Activated T-cell treated with anti-CD3 and anti-CD28 coated beads for 1 hour (primary cell): Measurements from ENCODE around the gene PPRC1.
A peak's percentile ranks its signal among the peaks of the same experiment; 100 is the strongest.

Experiments used
- DNase-seq: peaks from one replicate; pipeline ENCODE4 v3.0.0-alpha.2; 2020; ENCODE audit warnings: low read depth

PPRC1 gene, protein sequence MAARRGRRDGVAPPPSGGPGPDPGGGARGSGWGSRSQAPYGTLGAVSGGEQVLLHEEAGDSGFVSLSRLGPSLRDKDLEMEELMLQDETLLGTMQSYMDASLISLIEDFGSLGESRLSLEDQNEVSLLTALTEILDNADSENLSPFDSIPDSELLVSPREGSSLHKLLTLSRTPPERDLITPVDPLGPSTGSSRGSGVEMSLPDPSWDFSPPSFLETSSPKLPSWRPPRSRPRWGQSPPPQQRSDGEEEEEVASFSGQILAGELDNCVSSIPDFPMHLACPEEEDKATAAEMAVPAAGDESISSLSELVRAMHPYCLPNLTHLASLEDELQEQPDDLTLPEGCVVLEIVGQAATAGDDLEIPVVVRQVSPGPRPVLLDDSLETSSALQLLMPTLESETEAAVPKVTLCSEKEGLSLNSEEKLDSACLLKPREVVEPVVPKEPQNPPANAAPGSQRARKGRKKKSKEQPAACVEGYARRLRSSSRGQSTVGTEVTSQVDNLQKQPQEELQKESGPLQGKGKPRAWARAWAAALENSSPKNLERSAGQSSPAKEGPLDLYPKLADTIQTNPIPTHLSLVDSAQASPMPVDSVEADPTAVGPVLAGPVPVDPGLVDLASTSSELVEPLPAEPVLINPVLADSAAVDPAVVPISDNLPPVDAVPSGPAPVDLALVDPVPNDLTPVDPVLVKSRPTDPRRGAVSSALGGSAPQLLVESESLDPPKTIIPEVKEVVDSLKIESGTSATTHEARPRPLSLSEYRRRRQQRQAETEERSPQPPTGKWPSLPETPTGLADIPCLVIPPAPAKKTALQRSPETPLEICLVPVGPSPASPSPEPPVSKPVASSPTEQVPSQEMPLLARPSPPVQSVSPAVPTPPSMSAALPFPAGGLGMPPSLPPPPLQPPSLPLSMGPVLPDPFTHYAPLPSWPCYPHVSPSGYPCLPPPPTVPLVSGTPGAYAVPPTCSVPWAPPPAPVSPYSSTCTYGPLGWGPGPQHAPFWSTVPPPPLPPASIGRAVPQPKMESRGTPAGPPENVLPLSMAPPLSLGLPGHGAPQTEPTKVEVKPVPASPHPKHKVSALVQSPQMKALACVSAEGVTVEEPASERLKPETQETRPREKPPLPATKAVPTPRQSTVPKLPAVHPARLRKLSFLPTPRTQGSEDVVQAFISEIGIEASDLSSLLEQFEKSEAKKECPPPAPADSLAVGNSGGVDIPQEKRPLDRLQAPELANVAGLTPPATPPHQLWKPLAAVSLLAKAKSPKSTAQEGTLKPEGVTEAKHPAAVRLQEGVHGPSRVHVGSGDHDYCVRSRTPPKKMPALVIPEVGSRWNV (N-terminal part only)

DNA sequence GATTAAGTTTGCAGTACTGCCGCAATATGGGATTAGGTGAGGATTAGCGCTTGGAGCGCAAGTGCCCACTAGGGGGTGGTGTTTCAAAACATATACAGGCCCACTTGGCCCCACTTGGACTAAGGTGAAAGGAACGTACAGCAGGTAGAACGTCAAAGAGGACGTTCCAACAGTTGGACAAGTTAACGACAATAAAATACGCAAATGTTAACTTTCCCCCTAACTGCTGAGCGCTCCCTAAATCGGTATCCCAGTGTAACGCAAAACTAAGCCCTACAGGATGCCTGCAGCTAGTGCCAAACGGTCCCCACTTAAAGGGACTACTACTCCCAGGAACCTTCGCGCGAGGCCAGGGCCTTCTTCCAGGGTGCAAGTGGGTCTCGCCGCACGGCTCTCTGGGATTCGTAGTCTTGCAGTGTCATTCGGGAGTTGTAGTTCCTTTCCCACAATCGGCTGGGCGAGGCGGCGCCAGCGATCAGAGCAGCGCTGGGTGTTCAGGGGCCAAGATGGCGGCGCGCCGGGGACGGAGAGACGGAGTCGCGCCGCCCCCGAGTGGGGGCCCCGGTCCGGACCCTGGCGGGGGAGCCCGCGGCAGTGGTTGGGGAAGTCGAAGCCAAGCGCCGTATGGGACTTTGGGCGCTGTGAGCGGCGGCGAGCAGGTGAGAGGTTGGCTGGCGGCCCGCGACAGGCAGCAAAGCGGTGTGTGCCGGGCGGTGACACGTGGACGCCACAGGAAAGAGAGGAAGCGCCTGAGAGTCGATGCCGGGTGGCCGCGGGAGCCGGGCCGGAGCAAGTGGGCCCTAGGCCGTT is at the start of gene PPRC1:
TSS of gene PPRC1 (plus strand) at position 478 of the 810 bp plus-strand sequence. CDS start at position 507, 29 bp downstream.
- DNase-seq: peak; percentile 95

DNA sequence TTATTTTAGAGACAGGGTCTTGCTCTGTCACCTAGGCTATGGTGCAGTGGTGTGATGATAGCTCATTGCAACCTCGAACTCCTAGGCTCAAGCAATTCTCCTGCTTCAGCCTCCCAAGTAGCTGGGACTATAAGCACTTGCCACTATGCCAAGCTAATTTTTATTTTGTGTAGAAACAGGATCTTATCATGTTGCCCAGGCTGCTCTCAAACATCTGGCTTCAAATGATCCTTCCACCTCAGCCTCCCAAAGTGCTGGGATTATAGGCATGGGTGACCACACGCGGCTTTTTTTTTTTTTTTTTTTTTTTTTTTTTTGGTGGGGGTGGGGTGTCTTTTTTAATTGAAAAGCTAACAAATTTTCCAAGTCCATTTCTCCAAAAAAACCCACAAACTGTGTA is 49.3 kb upstream of the PPRC1 start:
- DNase-seq: no peak

DNA sequence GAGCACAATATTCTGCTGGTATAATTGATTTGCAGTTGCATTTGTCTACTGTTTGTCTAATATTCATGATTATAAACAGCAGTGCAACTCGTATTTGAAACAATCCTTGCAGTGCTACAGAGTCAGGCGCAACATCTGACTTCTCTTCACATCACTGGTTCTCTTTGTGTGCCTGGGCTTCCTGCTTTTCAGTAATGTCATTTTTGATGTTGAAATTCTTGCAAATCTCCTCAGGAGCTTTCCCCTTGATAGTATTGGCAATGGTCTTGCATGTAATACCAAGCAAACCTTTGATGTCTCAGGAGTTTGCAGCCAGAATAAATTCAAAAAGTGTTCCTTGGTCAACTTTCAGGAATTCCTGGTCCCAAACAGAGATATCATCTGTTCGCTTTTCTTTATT is 47.5 kb upstream of the PPRC1 start:
- no peak for DNase-seq

DNA sequence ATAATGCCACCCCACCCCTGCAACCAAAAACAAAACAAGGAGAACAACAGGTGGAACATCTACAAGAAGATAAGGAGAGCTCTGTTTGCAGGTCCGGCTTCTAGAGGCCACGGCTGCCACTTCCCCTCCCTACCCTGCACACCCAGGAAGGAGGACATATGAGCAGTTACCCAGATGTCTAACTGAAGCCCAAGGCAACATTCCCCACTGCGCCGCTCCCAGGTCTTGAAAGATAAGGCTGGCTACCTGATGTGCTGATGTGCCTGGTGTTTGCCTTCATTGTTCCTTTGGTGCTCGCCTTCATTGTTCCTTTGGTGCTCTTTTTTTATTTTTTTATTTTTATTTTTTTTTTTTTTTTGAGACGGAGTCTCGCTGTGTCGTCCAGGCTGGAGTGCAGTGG is 46.6 kb upstream of the PPRC1 start:
- DNase-seq: no peak

DNA sequence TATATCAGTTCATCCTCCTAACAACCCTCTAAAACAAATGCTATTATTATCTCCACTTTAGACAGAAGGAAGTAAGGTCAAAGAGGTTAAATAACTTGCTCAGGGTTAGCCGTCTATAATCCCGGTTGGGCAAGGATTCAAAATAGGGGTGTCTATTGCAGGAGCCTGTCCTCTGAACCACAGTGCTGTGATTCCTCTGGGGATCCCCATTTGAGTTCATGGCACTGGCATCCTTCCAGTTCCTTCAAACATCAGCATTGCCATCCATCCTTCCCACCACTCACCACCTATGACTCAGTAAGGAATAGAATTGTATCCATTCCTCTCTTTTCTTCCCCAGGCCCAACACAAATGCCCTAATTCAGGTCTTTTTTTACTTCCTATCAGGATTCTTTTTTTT is 42.1 kb upstream of the PPRC1 start:
- no peak for DNase-seq

DNA sequence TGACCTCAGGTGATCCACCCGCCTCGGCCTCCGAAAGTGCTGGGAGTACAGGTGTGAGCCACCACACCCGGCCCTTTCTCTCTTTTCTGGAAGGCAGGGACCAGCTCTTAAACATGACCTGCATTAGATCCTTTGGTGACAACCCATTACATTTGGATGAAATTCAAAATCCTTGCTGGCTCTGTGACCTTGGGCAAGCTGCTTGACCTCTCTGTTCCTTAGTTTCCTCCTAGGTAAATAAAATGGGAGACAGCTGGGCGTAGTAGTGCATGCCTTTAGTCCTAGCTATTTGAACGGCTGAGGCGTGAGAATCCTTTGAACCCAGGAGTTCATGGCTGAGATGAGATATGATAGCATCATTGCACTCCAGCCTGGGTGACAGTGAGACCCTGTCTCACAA is 36.4 kb upstream of the PPRC1 start:
- no peak for DNase-seq

DNA sequence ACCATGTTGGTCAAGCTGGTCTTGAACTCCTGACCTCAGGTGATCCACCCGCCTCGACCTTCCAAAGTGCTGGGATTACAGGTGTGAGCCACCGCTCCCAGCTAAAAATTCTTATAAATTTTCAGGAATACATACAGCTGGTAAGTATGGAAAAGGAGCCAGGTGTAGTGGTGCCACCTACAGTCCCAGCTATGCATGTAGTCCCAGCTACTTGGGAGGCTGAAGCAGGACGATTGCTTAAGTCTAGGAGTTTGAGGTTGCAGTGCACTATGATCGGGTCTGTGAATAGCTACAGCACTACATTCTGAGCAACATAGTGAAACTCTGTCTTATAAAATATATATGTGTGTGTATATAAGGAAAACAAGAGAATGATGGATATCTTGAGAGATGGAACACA is 31.7 kb upstream of the PPRC1 start:
- DNase-seq: no peak

DNA sequence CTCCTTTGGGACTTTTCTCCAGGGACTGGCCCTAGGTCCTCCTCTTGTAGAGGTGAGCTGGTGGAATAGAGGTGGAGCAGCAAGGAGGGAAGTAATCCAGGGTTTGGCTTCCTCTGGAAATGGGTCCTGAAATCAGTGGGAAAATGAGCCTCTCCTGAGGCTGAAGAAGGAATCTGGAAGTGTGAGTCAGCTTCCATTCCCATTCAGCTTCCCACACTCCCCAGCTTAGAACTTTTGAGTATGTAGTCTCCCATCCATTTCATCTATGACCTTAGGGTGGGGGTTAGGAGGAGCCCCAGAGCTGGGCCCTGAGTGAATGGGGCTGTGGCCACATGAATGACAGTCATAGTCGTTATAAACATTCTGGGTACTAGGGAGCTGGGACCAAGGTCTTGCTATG is 30.4 kb upstream of the PPRC1 start:
- no peak for DNase-seq

DNA sequence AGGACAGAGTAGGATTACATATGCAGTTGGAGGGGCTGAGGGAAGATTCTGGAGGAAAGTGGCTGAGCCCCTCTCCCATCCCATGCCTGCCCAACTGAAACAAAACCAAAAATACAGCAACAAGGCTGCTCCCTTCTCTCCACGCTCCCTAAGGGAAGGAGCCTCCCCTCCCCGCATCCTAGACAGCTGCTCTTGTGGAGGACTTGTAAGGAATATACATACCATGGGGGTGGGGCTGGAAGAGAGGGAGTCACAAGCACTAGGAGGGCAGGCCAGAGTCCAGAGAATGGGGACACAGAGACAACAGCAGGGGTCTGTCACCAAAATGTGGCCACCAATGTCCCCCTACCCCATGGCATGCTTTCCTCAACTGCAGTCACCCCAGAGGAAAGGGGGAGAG is 25.8 kb upstream of the PPRC1 start:
- DNase-seq: no peak

DNA sequence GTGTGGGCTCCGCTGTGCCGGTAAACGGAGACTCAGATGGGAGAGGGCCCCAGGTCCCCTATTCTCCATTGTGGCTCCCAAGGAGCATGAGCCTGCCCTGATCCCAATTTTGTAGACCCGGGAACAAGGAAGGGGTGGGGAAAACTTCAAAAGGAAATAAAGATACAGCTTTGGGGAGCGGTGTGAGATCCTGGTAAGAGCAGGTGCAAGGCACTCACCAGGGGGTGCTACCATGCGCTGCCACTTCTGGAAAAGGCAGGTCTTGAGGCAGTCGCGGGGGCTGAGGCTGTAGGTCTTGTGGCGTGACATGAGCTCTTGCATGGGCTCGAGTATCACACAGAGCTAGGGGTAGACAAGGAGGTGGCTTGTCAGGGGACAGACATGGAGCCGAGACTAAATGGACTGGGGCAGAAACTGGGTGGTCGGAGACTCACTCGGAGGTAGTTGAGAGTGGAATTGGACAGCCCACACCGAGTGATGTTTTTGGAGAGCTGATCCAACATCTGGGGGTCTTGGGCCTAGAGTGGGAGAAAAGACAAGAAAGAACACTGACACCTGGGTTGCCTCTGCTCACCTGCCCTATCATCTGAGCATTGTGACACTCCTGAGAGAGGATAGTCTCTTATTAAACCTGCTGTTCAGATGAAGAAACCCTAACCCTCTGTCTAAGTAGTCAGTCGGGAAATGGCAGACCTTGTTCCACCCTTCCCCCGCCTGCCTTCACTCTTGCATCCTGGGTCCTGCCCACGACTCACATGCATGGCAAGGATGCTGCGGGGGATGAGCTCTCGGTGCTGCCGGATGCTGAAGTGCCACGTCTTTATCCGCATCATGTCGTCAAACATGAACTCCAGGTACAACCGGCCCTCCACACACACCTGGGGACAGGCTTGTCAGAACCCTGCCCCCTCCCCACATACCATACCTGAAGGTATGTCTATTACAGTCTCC is 23.4 kb upstream of the PPRC1 start:
- no peak for DNase-seq

DNA sequence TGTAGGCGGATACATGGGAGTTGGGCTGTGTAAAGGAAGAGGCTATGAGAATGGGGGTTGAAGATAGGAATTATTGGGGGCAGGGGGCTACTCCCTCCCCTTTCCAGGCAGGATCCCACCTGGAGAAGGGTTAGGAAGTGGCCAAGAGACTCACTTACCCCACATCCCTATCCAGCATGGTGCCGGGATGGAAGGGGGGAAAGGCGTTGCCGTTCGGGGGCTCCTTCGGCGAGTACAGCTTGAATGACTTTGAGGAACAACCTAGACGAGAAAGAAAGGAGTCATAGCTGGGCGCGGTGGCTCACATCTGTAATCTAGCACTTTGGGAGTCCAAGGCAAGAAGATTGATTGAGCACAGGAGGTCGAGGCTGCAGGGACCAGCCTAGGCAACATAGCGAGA is 21.6 kb upstream of the PPRC1 start:
- no peak for DNase-seq

DNA sequence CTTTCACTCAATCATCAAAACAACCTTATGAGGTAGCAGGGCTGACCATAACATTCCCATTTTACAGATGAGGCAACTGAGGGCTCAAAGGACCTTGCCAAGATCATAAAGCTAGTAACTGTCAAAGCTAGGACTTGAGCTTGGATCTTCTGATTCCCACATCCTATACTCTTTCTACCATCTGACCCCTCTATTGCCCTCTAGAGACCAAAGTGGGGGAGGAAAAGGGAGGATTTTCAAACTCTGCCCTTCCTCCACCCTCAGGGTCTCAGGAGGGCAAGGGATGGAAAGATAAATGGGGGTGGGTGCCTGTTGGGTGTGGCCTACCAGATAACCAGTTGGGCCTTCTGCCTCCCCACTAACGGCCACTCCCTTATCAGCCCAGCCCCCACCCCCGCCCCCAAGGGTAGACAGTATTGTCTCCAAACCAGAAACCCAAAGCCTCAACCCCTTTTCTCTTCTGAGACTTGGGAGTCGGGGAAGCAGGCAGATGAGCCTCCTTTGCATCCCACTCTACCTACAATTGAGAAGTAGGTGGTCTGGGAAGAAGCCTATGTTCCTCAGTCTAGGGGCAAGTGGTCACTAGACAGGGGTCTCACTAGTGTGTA is 20.5 kb upstream of the PPRC1 start:
- no peak for DNase-seq

DNA sequence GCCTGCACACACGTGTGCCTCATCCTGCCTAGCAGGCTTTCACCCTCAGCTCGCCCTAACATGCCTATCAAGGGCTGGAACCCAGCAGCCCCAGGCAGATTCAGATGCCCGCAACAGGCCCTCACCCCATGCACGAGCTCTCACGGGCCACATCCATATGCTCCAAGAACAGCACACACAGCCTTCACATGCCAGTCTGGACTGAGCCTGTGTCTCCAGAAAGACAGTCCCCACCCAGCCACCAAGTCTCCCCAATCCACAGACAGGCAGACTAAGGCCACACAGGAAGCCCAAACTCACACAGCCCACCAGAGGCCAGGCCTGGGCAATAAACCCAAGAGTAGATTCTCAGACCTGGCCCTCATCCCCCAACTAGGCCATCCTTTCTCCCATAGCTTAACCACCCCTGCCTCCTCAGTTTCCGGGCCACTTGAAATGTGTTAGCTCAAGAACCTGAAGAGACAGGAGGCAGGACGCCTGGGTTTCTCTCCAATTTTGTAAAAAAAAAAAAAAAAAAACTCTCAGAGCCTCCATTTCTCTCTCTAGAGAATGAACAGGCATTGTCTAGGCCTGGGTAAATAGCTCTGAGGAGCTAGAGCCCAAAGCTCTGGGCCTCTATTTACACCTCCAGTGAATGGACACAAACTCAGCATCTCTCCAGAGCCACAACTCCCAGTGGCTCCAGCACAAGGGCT is 19.4 kb upstream of the PPRC1 start:
- DNase-seq: no peak

DNA sequence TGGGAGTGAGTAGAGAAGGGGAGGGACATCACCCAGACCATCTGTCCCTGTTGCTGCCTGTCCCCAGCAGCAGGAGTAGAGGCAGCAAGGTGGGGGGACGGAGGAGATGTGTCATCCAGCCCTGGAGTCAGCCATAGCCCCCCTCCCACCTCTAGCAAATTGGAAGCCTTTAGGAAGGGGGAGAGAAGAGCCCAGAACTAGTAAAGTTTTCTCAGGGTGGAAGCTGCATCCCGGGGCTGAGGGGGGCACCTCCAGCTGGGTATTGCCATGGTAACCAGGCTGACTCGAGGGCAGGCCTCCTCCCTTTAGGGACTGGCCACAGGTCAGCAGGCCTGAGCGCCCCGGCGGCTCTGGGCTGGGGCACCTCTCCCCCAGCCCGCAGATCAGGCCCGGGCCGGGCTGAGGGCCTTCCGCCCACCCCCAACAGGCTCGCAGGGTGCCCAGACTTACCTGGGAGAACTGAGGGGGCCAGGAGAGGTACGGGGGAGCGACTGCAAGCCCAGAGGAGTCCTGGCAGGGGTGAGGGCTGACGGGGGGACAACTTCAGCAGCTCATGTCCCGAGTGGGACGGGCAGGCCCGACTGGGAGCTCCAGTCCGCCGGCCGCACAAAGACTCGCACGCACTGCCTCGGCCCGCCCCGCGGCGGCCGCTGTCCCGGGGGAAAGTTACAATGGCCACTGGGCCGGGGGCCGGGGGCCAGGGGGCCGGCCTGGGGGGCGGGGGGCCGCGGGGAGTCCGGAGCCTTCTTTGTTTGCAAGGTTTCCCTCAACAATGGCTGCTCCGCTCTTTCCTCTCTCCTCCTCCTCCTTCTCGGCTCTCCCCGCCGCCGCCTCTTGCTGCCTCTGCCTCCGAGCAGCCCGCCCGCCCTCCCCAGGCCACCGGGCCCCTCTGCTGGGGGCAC is 18.6 kb upstream of the PPRC1 start:
- no peak for DNase-seq

DNA sequence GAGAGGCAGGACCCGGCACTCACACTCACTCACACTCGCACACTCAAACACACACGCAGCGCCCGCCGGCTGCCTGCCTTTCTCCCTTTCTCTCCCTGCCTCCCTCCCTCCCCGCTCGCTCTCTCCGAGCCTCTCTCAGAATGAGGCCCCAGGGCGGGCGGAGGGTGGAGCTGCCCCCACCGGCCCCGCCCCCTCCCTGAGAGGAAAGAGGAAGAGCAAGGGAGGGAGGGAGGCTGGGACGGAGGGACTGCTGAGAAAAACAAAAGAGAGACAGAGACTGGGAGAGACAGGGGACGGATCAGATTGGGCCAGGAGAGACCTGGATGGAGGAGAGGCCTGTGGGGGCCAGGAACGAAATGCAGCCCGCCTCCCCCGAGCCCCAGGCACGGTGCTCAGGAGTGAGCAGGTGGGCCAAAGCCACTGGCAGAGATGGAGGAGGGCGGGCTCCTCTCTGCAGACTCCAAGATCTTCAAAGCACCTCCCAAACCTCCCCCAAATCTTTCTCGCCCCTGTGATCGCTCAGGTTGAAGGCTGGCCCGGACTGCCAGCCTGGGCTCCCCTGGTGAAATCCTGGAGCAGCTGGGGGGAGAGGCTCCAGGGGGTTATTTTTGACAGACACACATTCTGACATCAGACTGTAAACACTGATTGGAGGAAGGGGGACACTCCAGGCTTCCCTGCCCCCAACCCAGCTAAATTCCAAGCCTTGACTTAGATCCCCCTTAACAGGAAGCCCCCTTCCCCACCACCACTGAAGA is 17.8 kb upstream of the PPRC1 start:
- peak; percentile 82 for DNase-seq

DNA sequence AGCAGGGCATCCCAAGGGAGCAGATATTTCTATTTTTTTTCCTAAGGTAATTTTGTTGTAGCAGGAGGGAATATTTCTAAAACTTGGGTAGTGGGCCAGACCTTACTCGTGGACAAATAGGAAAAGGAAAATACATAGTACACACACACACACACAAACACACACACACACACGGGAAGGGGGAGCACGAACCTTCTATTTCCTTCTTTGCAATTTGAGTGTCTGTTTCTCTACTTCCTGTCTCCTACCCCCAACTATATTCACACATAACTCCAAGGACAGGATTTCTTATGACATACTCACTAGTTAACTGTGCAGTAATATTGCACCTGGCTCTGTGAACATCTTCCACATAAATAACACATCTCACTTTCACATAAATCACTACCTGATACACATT is 17.1 kb upstream of the PPRC1 start:
- DNase-seq: no peak

DNA sequence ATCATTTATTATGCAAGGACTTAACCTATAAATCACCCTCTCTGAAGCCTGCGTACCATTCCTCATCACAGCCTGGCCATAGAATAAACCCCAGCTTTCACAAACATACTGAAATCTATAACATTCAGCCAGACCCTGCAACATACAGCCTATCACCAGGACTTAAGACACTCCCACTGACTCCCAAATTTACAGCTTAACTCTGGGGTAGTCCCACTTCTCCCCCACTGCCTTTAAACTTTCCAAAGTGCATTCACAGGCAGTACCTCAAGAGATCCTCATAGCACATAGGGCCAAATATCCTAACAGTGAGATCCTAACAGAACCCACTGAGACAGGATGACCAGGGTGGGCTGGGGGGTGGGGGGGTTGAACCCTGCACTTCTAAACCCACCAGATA is 16.2 kb upstream of the PPRC1 start:
- DNase-seq: no peak
